ENCODE measurements around the gene CLEC1A.

Gene CLEC1A

DNA sequence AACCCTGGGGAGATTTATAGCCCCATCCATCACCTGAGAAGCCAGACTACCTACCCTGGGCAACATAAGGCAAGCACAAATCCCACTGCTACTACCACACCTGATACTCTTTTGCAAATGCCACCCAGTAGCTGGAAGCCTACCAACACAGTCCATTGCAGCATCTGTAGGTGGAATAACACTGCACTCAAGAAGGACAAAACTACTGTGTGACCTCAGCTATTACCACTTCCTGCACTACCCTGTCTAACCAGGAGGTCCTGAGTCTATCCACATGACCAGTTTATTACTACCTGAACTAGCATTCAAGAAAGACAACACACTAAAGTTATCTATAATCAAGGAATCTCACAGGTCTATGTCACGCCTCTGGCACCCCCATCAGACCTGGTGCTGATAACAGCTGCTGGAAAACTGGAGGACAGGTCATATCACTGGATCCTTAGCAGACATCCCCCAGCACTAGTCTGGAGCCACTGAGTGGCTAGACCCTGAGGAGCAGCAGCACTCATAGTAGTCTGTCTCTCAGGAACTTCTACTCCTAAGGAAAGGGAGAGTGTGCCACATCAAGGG lies 2.9 kb upstream of the CLEC1A start:
- DNase-seq (ENCODE audit: extremely low read depth in 1 of 2, low read depth in 1 of 2) = no peak

DNA sequence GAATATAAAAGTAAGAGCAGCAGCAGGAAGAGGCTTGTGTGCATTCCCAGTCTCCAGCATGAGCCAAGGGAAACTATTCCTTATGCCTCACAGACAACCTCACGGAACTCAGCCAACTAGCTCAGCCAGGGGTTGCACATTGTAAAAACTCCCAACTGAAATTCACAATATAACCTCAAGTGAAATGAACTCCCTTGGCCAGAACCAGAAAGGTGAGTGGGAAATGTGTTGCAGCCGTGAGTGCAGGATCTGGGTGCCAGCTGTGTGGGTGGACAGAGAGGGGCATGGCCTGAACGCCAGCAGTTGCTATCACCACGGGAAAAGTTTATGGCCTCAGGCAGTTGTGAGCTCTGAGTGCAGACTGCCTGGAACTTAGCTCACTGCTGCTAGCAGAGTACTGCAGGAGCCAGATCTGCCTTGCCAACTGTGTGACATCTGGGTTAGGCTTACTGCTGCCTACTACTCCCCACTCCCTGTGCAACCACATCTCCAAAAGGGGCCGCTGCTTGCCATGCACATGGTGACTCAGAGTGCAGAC lies 2.3 kb upstream of the CLEC1A start:
- no peak for DNase-seq (ENCODE audit: extremely low read depth in 1 of 2, low read depth in 1 of 2)

DNA sequence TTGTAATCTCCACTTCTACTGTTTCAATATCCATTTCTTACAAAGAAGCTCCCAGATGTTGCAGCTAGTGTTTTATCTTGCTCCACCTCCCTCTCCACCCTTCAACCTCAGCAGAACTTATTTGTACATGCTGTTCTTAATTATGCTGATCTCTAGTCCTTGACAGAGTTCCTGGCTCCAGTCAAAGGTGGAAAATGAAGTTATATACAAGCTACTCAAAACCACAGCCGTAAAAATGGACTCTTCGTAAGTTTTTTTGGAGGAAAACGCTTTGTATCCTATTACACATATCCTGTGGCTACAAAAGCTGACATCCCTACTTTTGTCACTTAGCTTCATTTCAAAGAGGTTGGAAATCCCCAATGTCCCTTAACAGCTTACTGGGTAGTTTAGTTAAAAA lies 1.3 kb downstream of the CLEC1A start:
- no peak for DNase-seq (ENCODE audit: extremely low read depth in 1 of 2, low read depth in 1 of 2)

DNA sequence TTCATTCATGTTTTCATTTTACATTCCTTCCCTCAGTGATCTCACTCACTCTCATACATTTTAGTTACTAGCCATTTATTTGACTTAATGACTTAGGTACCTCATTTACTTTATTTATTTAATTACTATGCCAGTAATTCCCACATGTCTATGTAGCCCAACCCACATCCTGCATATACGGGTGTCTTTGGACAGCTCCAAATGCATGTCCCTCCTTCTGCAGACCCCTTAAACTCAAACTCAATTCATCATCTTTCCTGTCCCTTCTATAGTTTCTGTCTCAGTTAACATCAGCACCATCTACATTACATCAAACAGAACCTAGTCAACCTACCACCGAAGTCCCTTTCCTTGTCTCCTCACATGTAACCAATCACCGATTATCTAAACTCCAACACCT lies 2.8 kb downstream of the CLEC1A start:
- no peak for DNase-seq (ENCODE audit: extremely low read depth in 1 of 2, low read depth in 1 of 2)

DNA sequence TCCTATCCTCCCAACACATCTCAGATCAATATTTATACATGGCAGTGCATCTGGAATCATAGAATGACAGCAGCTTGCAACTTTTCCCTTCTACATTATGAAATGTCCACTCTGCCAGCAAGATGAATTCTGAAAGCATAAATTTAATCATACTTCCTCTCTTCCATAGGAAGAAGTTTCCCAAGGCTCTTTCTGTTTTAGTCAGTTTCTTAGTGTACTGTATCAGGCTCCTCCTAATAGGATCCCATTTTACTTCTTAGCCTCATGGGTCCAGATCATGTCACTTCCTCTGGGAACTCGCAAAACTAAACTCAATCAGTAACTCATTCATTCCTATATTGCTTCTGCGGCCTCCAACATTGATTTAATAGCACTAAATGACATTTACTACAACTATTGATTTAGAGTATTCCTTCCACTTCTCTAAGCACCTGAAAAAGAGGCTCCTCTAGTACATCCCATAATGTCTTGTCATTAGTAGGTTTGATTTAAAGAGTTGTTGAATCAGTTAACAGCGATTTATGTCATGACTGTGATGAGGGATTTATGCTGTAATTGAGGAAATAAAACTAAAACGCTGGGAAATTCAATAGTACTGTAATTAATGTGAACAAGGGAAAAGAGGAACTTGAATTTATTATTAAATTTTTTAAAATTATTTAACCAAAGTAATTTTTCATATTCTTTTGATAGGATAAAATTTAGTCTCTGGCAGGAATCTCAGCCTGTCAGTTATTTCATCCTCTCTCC lies 4.0 kb downstream of the CLEC1A start:
- DNase-seq (ENCODE audit: extremely low read depth in 1 of 2, low read depth in 1 of 2) = no peak

DNA sequence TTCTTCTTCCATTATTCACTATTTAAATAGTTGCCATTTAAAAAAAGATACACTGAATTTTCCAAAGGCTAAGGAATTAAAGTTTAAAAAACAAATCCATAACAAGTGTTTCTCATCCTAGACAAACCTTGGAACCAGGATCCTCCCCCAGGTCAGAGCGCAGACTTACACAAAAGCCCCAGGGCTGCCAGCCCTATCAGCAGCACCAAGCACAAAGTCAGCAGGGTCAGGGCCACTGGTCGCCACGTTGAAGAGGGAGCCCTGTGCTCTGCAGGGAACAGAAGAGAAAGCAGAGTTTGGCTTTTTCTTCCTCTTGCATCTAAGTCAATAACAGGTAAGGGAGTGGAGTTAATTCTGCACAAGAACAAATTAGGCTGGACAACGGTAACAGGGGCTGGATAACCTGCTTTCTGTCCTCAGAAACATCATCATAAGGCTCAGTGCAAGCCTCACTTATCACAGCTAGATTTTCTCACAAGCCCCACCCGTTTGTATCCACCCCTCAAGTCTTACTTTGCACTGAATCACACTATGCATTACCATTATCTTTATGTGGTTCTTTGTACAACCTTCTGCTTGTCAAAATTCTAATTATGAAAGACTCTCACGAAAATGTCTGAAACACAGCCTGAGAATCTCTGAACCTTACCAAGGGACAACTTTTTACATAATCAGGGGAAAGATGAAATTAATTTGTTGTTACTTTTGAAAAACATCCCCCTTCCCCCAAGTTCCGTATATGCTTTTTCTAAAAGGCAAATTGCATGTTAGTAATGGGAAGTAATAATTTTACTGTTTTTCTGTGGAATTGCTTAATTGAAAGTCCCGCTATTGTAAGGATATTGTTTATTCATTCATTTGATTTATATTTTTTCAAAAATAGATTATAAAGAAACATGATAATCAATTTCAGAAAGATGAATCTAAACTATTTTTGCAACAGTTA lies 9.6 kb downstream of the CLEC1A start:
- no peak for DNase-seq (ENCODE audit: extremely low read depth in 1 of 2, low read depth in 1 of 2)

DNA sequence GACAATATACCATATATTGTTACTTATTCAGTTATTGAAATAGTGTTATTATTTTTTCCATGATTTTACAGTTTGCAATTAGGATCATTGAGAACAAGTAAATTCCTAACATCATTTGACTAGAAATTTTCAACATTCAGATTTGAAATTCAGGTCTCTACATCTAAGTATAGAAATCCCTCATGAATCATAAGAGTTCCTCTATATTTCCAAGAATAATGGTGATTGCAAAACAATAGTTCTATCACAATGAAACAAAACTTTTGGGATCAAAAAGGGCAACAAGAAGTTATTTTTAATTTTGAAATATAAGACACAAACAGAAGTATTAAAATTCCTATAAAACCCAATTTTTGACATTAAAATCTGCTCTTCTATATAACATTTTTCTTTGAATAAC lies 10.8 kb downstream of the CLEC1A start:
- no peak for DNase-seq (ENCODE audit: extremely low read depth in 1 of 2, low read depth in 1 of 2)

DNA sequence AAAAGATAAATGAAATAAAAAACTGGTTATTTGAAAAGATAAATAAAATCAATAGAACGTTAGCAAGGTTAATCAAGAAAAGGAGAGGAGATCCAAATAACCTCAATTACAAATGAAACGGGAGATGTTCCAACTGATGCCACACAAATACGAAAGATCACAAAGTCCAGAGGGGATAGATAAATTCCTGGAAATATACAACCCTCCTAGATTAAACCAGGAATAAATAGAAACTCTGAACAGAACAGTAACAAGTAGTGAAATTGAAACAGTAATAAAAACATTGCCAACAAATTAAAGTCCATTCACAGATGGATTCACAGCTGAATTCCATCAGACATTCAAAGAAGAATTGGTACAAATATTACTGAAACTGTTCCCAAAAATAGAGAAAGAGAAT lies 12.4 kb downstream of the CLEC1A start:
- no peak for DNase-seq (ENCODE audit: extremely low read depth in 1 of 2, low read depth in 1 of 2)

DNA sequence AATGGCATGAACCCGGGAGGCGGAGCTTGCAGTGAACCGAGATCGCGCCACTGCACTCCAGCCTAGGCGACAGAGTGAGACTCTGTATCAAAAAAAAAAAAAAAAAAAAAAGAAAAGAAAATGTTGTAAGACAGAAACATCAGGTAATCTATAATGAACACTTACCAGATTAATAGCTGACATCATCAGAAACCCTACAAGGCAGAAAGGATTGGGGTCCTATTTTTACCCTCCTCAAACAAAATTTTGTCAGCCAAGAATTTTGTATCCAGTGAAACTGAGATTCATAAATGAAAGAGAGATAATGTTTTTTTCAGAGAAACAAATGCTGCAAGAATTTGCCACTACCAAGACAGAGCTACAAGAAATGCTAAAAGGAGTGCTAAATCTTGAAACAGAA lies 14.1 kb downstream of the CLEC1A start:
- DNase-seq (ENCODE audit: extremely low read depth in 1 of 2, low read depth in 1 of 2) = no peak

DNA sequence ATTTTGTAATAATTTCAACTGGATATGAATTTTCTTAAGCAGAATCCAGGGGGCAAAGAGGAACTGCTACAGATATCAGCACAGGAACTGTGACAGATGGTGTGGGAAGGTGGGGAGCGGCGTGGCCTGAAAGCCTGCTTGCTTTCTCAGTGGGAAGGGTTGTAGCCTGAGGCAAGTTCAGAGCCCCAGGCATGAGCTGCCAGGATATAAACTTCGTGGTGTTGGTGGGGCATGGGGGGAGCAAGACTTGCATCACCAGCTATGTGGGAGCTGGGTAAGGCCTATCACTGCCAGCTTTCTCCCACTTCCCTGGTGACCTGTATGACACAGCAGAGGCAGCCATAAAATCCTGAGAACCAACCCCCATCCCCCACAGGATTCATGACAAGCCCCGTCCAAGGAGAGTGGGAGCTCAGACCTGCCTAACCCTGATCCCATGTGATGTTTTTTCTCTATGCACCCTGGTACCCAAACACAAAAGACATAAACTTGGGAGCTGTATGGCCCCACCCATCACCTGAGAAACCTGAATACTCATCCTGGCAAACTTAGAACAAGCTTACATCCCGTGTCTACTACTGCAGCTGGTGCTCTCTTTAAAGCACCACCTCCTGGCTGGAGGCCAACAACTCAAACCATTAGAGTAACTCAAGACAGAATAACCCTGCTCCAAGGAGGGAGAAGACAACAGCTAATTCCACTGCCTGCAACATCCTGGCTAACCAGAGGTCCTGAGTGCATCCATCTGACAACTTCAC lies 16.5 kb downstream of the CLEC1A start:
- no peak for DNase-seq (ENCODE audit: extremely low read depth in 1 of 2, low read depth in 1 of 2)

DNA sequence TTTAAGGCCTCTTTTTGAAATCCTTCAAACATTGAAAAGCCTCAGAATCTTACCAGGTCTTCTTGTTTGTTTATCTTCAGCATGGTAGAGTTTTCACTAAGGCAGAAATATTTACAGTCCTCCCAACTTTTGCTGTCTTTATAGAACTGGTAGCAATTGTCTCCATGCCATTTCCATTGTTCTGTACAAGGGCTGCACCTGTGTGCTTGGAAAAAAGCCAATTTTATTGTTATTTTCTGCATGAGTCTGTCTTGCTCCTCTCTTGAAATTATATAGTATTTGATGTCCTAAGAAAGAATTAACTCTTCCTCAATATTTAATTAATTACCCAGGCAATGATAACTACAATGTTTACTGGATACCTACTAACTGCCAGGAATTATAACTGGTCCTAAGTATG lies 23.3 kb downstream of the CLEC1A start:
- no peak for DNase-seq (ENCODE audit: extremely low read depth in 1 of 2, low read depth in 1 of 2)

DNA sequence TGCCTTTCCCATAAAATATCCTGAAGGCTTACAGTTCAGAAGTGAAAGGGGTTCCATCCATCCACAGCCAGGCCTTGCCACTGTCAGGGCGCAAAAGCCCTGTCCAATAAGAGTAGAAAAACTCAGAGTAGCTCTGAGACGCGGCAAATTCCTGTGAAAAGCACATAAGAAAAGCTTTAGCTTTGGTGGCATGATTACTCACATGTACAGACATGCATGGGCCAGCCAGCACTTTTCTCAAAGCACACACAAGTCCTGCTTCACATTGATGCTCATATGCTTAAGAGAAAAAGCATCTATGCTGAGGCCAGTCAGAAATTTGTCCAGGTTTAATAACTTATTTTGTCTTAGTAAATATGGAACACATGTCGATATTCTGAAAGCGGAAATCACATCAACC lies 25.5 kb downstream of the CLEC1A start:
- no peak for DNase-seq (ENCODE audit: extremely low read depth in 1 of 2, low read depth in 1 of 2)

DNA sequence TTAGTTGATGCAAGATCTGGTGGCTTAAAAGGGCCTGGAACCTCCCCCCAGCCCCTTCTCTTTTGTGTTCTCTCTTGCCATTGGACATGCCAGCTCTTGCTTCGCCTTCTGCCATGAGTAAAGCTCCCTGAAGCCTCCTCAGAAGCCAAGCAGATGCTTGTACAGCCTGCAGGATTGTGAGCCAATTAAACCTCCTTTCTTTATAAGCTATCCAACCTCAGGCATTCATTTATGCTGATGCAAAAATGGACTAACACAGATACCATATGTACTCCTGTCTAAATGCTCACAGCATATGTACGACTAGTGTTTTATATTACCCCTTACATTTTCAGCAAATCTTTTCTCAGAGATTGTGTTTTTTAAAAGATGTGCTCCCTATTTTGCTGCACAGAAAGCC lies 26.7 kb downstream of the CLEC1A start:
- no peak for DNase-seq (ENCODE audit: extremely low read depth in 1 of 2, low read depth in 1 of 2)

DNA sequence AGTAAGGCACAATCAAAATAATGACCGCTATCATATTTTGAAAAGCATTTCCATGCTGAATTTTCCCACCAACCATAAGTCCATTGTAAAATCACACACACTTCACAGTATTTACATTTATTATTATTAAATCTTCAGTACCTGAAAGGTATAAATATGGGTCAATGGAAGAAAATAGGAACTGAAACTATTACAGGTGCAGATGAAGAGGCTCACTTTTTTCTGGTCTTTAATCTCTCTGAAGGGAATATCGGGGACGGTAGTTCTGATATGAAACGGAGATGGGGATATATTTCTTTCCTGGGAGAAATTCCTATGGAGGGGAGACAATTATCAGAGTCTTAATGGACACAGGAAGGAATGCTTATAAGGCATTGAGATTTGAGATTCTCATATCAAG lies 28.4 kb downstream of the CLEC1A start:
- DNase-seq (ENCODE audit: extremely low read depth in 1 of 2, low read depth in 1 of 2) = no peak

DNA sequence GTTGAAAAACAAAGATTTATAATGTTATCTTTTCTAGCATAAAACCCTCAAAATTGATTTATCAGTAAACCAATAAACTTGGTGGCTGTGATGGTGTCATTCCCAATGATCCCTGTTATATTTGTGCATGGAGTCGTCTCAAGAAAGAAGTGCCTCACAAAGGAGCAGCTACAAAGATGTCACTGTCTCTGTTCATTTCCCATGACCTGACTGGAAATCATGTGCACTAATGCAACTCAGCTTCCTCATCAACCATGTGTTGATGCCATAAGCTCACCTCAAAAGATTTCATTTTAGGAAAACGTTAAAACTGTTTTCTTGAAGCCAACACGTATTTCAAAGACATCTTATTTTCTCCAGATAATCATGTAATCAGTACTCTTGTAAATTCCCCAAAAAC lies 28.8 kb downstream of the CLEC1A start:
- DNase-seq (ENCODE audit: extremely low read depth in 1 of 2, low read depth in 1 of 2) = no peak

DNA sequence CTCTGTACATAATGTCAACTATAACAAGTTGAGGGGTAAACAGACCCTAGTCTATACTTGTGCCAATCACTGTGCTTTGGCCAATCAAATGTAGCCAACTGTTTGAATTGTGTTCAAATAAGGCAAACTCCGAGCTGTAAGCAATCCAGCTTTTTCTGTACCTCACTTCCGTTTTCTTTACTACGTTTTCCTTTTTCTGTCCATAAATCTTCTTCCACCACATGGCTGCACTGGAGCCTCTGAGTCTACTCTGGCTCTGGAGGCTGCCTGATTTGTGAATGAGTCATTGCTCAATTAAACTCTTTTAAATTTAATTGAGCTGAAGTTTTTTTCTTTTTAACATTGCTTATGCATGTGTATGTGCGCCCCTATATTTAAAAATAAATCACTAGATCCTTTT lies 29.7 kb downstream of the CLEC1A start:
- no peak for DNase-seq (ENCODE audit: extremely low read depth in 1 of 2, low read depth in 1 of 2)

DNA sequence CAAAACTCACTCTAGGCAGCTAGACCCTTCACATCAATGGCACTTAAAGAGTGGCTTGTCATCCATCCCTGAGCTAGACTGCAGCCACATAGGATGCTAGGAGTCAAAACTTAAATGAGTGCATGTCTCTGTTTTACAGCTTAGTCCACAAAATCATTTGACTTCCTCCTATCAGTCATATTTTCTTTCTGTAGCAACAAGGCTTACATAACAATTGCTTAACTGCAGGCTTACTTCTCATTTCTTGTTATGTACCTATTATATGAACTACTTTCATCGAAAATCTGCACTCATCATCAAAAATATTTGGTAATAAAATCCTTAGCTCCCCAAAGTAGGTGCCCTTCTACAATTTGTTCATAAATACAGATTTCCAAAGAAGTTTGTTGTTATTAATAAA lies 30.1 kb downstream of the CLEC1A start:
- DNase-seq (ENCODE audit: extremely low read depth in 1 of 2, low read depth in 1 of 2) = no peak

DNA sequence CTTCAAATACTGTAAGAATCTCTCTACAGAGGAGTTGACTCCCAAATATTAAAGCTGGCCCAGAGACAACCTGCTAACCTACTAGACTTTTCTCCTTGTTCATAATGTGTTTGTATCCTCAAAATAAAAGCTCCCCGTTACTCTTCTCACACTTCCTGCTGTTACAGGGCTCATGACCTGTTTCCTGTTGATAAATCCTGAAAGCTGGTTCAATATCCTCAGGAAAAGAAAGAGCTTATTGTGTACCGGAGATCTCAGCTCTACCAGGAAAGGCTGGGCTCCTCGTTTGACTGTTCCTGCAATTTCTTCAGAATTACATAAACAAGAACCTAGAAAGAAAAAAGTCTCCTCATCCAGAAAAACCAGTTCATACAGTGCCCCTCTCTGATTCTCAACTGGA lies 30.8 kb downstream of the CLEC1A start:
- no peak for DNase-seq (ENCODE audit: extremely low read depth in 1 of 2, low read depth in 1 of 2)

DNA sequence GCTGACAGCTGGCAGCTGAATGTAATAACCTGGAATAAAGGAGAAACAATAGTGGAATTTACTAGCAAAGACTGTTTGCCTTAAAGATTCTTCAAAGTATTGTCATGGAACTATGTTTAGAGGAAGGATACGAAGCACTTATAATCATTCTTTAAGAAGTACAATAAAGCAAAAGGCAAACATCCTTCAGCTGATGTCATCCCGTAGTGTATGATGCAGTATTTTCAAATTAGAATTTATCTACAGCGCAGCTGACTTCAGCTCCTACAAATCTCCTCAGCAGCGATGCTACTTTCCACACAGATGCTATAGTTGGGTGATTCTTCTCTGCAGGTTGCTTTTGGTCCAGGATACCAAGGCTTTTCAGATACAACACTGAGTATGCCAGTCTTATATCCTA lies 31.5 kb downstream of the CLEC1A start:
- DNase-seq (ENCODE audit: extremely low read depth in 1 of 2, low read depth in 1 of 2) = no peak

DNA sequence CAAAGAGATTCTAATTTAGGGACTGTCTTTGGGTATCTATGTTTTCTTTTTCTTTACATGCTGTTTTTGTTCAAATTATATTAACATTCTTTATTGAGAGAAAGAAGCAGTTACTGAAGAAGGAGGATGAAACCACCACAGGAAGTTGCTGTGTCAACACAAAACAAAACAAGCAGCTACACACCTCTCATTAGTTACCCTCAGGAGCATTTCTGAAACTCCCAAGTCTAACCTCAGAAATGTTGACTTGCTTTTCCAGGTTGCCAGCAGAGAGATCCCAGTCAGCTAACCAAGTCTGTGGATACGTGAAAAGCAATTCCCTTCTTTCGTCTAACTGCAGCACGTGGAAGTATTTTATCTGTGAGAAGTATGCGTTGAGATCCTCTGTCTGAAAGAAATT lies 33.5 kb downstream of the CLEC1A start:
- no peak for DNase-seq (ENCODE audit: extremely low read depth in 1 of 2, low read depth in 1 of 2)

DNA sequence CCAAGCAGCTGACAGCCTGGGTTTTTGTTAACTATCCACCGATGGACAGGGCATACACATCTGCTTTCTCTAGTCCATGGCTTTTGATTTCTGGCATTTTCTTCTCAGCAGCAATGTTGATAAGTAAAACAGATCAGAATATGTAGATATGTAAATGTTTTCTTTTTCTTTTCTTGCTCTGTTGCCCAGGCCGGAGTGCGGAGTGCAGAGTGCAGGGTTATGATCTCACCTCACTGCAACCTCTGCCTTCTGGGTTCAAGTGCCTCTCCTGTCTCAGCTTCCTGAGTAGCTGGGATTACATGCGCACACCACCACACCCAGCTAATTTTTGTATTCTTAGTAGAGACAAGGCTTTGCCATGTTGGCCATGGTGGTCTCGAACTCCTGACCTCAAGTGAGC lies 40.4 kb downstream of the CLEC1A start:
- DNase-seq (ENCODE audit: extremely low read depth in 1 of 2, low read depth in 1 of 2) = no peak
